H1 (cell line): ENCODE results near the gene LORICRIN. TPM values are rescaled to one million over a fixed set of nuclear protein-coding genes. Genes with fewer than 3 reads are reported as not detected.
"Not testable (repeated sequence)": the region's sequence is repeated elsewhere in the genome, so short reads cannot be mapped to it uniquely, and the experiment has no call there.

Experiments used
- CTCF ChIA-PET: fragments of 300-600 bp; sonication (Branson Sonifier 250); formaldehyde crosslinking; loops from one replicate; lab custom pipeline; 2021; ENCODE audit not compliant: partially characterized antibody; lab: Charles Lee
- POLR2A ChIA-PET: fragments of 300-600 bp; sonication (Branson Sonifier 250); formaldehyde crosslinking; loops from one replicate; lab custom pipeline; 2021; ENCODE audit warnings: inconsistent platforms; ENCODE audit not compliant: partially characterized antibody; lab: Charles Lee
- DNase-seq, 2 experiments: peaks; one replicate each; pipeline versions ENCODE4 v3.0.0 to v3.0.0-alpha.2; 2010 to 2022; ENCODE audit warnings: low spot score in 2 of 2, low read depth in 1 of 2, mixed read lengths in 1 of 2
- FAIRE-seq: peaks from 2 replicates; lab custom pipeline; 2011; peaks lifted over from hg19 to GRCh38; lab: Jason Lieb, UNC
- H2AFZ ChIP-seq: 2 replicates; pipeline ENCODE4 v1.8.1; 2012; ENCODE audit warnings: low read length, inconsistent platforms
- H2AK5ac ChIP-seq: 2 replicates; pipeline ENCODE4 v1.6.1; 2013; ENCODE audit warnings: low read depth, low read length
- H2BK120ac ChIP-seq: replicated peaks from 2 replicates; pipeline ENCODE3; 2013; ENCODE audit warnings: low read depth, low read length, inconsistent platforms
- H2BK12ac ChIP-seq: 2 replicates; pipeline ENCODE4 v1.6.1; 2013; ENCODE audit warnings: low read depth, low read length
- H2BK15ac ChIP-seq: 2 replicates; pipeline ENCODE4 v1.6.1; 2013; ENCODE audit warnings: low read length
- H2BK20ac ChIP-seq: 2 replicates; pipeline ENCODE4 v1.6.1; 2013; ENCODE audit warnings: low read length
- H2BK5ac ChIP-seq: 2 replicates; pipeline ENCODE4 v1.6.1; 2013; ENCODE audit warnings: low read depth, low read length
- H3K14ac ChIP-seq: 2 replicates; pipeline ENCODE4 v1.6.1; 2013; ENCODE audit warnings: inconsistent platforms; ENCODE audit not compliant: insufficient read length
- H3K18ac ChIP-seq: 2 replicates; pipeline ENCODE4 v1.6.1; 2013; ENCODE audit warnings: low read length; ENCODE audit errors: extremely low read depth
- H3K23ac ChIP-seq: 2 replicates; pipeline ENCODE4 v1.6.1; 2013; ENCODE audit warnings: inconsistent platforms; ENCODE audit not compliant: insufficient read length
- H3K23me2 ChIP-seq: 2 replicates; pipeline ENCODE4 v1.6.1; 2013; ENCODE audit warnings: low read depth, low read length
- H3K27ac ChIP-seq: 2 replicates; pipeline ENCODE4 v1.6.1; 2011; ENCODE audit warnings: low read depth, low read length, inconsistent platforms
- H3K27me3 ChIP-seq, 4 experiments: replicated peaks in 1 of 4; 1 replicate in 1 of 4; 2 replicates in 3 of 4; pipeline versions ENCODE4 v1.6.1 to v1.8.1; 2011 to 2013; ENCODE audit warnings: low read length in 3 of 4, mild to moderate bottlenecking in 3 of 4, inconsistent platforms in 2 of 4, mixed read lengths in 2 of 4, moderate library complexity in 1 of 4; ENCODE audit not compliant: control insufficient read depth in 3 of 4, insufficient read depth in 3 of 4; ENCODE audit errors: extremely low read depth in 1 of 4
- H3K36me3 ChIP-seq, 4 experiments: 2 replicates each; pipeline versions ENCODE4 v1.6.1 to v1.8.1; 2011 to 2013; ENCODE audit warnings: mild to moderate bottlenecking in 4 of 4, low read length in 3 of 4, moderate library complexity in 2 of 4, control low read depth in 1 of 4, inconsistent platforms in 1 of 4; ENCODE audit not compliant: insufficient read depth in 4 of 4, control insufficient read depth in 2 of 4
- H3K4ac ChIP-seq: replicated peaks from 2 replicates; pipeline ENCODE3; 2013; ENCODE audit warnings: low read length, low read depth, mixed read lengths, inconsistent platforms; ENCODE audit not compliant: insufficient read length
- H3K4me1 ChIP-seq, 4 experiments: replicated peaks in 1 of 4; 1 replicate in 1 of 4; 2 replicates in 3 of 4; pipeline versions ENCODE4 v1.6.1 to v1.8.1; 2011 to 2013; ENCODE audit warnings: low read length in 3 of 4, inconsistent platforms in 2 of 4, mixed read lengths in 1 of 4; ENCODE audit not compliant: insufficient read depth in 4 of 4, control insufficient read depth in 3 of 4
- H3K4me2 ChIP-seq, 2 experiments: 2 replicates each; pipeline versions ENCODE4 v1.6.1 to v1.8.1; 2011 to 2013; ENCODE audit warnings: low read depth in 2 of 2, low read length in 2 of 2, control low read depth in 1 of 2, inconsistent platforms in 1 of 2, mild to moderate bottlenecking in 1 of 2; ENCODE audit not compliant: insufficient read depth in 1 of 2
- H3K4me3 ChIP-seq, 4 experiments: fragments of 200-600, 300-600 bp in 1 of 4; sonication (generic), shearing (Covaris generic), sonication (Bioruptor Twin) in 1 of 4; 2 replicates each; pipeline versions ENCODE4 v1.5.1 to v1.8.1; 2011 to 2016; ENCODE audit warnings: low read length in 4 of 4, low read depth in 3 of 4, control low read depth in 2 of 4, inconsistent platforms in 2 of 4, mild to moderate bottlenecking in 2 of 4, mixed read lengths in 1 of 4, moderate library complexity in 1 of 4; ENCODE audit not compliant: insufficient read depth in 2 of 4; ENCODE audit errors: extremely low read depth in 1 of 4
- H3K56ac ChIP-seq: replicated peaks from 2 replicates; pipeline ENCODE3; 2013; ENCODE audit warnings: low read depth, mild to moderate bottlenecking, mixed read lengths, low read length, inconsistent platforms; ENCODE audit not compliant: insufficient read length
- H3K79me1 ChIP-seq: 2 replicates; pipeline ENCODE4 v1.6.1; 2013; ENCODE audit warnings: low read depth, low read length, control low read depth
- H3K79me2 ChIP-seq, 2 experiments: 2 replicates each; pipeline versions ENCODE4 v1.6.1 to v1.8.1; 2012 to 2013; ENCODE audit warnings: low read length in 2 of 2, mild to moderate bottlenecking in 2 of 2, inconsistent platforms in 1 of 2; ENCODE audit not compliant: insufficient read depth in 2 of 2, control insufficient read depth in 1 of 2
- H3K9ac ChIP-seq, 4 experiments: replicated peaks in 1 of 4; 1 replicate in 1 of 4; 2 replicates in 3 of 4; pipeline versions ENCODE4 v1.6.1 to v1.8.1; 2011 to 2013; ENCODE audit warnings: low read depth in 3 of 4, low read length in 3 of 4, control low read depth in 2 of 4, mild to moderate bottlenecking in 2 of 4, moderate library complexity in 2 of 4, inconsistent platforms in 1 of 4; ENCODE audit errors: extremely low read depth in 1 of 4
- H3K9me3 ChIP-seq, 2 experiments: 2 replicates each; pipeline versions ENCODE4 v1.6.1 to v1.8.1; 2012 to 2013; ENCODE audit warnings: mild to moderate bottlenecking in 2 of 2, moderate library complexity in 2 of 2, control low read depth in 1 of 2, inconsistent platforms in 1 of 2, low read depth in 1 of 2, low read length in 1 of 2, mixed read lengths in 1 of 2; ENCODE audit not compliant: insufficient read depth in 2 of 2
- H4K20me1 ChIP-seq, 2 experiments: replicated peaks in 1 of 2; 2 replicates each; pipeline versions ENCODE3 to v1.8.1; 2011 to 2013; ENCODE audit warnings: inconsistent platforms in 2 of 2, low read length in 2 of 2, mild to moderate bottlenecking in 1 of 2; ENCODE audit not compliant: insufficient read depth in 2 of 2, control insufficient read depth in 1 of 2
- H4K5ac ChIP-seq: 2 replicates; pipeline ENCODE4 v1.6.1; 2013; ENCODE audit warnings: low read length, low read depth, mixed read lengths, inconsistent platforms; ENCODE audit not compliant: insufficient read length
- H4K8ac ChIP-seq: 2 replicates; pipeline ENCODE4 v1.8.0; 2013; ENCODE audit warnings: mild to moderate bottlenecking, moderate library complexity, low read length, inconsistent platforms; ENCODE audit not compliant: insufficient read depth; ENCODE audit errors: extremely low read depth
- H4K91ac ChIP-seq: replicated peaks from 2 replicates; pipeline ENCODE3; 2013; ENCODE audit warnings: low read length, mixed read lengths, inconsistent platforms; ENCODE audit not compliant: insufficient read length
- RAD21 ChIP-seq, 2 experiments: IDR thresholded peaks in 1 of 2; conservative IDR thresholded peaks in 1 of 2; 2 replicates each; pipeline ENCODE4 v1.6.1; 2011; ENCODE audit warnings: low read depth in 2 of 2, low read length in 2 of 2, improper control_type of control experiment in 1 of 2, inconsistent platforms in 1 of 2, mild to moderate bottlenecking in 1 of 2, moderate library complexity in 1 of 2
- WGBS, 2 experiments: shearing (Covaris generic) in 1 of 2; methylation state at CpG; one replicate each; pipeline versions ENCODE4 v1.1.6 to v1.1.7; 2013 to 2015; ENCODE audit warnings: low lambda C conversion rate in 2 of 2, mixed read lengths in 2 of 2, inconsistent platforms in 1 of 2, low coverage in 1 of 2, missing lambda C conversion rate in 1 of 2; ENCODE audit not compliant: insufficient replicate concordance in 2 of 2, insufficient coverage in 1 of 2, insufficient read length in 1 of 2; ENCODE audit errors: extremely low coverage in 1 of 2, missing lambda C conversion rate in 1 of 2; 5-methylcytosine and 5-hydroxymethylcytosine counted together
- polyA plus RNA-seq, 7 experiments: library from polyadenylated mRNA; depleted of rRNA in 3 of 7; stranded (reverse) in 5 of 7; unstranded in 2 of 7; fragments of >200 nt in 5 of 7; fragments of 200-250 nt in 2 of 7; gene quantifications; 1 replicate in 5 of 7; 2 replicates in 1 of 7; 4 replicates in 1 of 7; pipeline versions ENCODE4 v1.2.1 to v1.2.3, GENCODE V29; 2011 to 2013; ENCODE audit warnings: missing spikeins in 2 of 7, mixed read lengths in 2 of 7
- total RNA-seq: library from RNA; stranded (reverse); fragmentation: NEBNext Ultra II Directional; extraction: Animal tissue kit (Norgen Biotek cat#: 25700); gene quantifications from 2 replicates; pipeline ENCODE4 v1.2.1, GENCODE V29; 2021
- TF ChIP-seq, protein P1 (sequence below), 3 experiments: IDR thresholded peaks; 1 replicate in 2 of 3; 2 replicates in 1 of 3; pipeline versions ENCODE4 v1.5.1 to v1.6.1; 2011; ENCODE audit warnings: low read length in 3 of 3, mild to moderate bottlenecking in 3 of 3, inconsistent platforms in 2 of 3, low read depth in 1 of 3, moderate library complexity in 1 of 3; ENCODE audit not compliant: insufficient read depth in 1 of 3; ENCODE audit errors: control extremely low read depth in 1 of 3

Gene LORICRIN
- total and polyA plus RNA-seq, 2 of the 8 experiments (the other 6 are each of a cell fraction or from before 2014, with no cell fraction given), result not detected

GRCh38 chr1:153223040-153223891 is 36.2 kb upstream of the LORICRIN start:
- H3K9ac ChIP-seq, H3K18ac ChIP-seq, H2AK5ac ChIP-seq, H3K27me3 ChIP-seq, H2BK12ac ChIP-seq, H3K23me2 ChIP-seq, H3K79me1 ChIP-seq, H4K20me1 ChIP-seq, H3K56ac ChIP-seq, H3K14ac ChIP-seq, H2BK20ac ChIP-seq, H4K91ac ChIP-seq, H4K5ac ChIP-seq, H2BK15ac ChIP-seq, H3K79me2 ChIP-seq, H3K27ac ChIP-seq, H3K4me2 ChIP-seq, H4K8ac ChIP-seq, H3K4me3 ChIP-seq, H2BK120ac ChIP-seq, H3K23ac ChIP-seq, H3K4me1 ChIP-seq, H3K9me3 ChIP-seq, H2BK5ac ChIP-seq, H2AFZ ChIP-seq, H3K36me3 ChIP-seq, POLR2A ChIA-PET, H3K4ac ChIP-seq: not testable (repeated sequence)
- FAIRE-seq (peak; percentile 100), DNase-seq (peak in 1 of 2 experiments; percentile 77)
- TF ChIP-seq, protein P1, sequence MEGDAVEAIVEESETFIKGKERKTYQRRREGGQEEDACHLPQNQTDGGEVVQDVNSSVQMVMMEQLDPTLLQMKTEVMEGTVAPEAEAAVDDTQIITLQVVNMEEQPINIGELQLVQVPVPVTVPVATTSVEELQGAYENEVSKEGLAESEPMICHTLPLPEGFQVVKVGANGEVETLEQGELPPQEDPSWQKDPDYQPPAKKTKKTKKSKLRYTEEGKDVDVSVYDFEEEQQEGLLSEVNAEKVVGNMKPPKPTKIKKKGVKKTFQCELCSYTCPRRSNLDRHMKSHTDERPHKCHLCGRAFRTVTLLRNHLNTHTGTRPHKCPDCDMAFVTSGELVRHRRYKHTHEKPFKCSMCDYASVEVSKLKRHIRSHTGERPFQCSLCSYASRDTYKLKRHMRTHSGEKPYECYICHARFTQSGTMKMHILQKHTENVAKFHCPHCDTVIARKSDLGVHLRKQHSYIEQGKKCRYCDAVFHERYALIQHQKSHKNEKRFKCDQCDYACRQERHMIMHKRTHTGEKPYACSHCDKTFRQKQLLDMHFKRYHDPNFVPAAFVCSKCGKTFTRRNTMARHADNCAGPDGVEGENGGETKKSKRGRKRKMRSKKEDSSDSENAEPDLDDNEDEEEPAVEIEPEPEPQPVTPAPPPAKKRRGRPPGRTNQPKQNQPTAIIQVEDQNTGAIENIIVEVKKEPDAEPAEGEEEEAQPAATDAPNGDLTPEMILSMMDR (IDR thresholded peaks at IDR 0.05; ENCODE audit: control extremely low read depth in 1 of 3, insufficient read depth in 1 of 3, low read depth in 1 of 3, low read length in 3 of 3), result peak; percentile 46 to 66 (median 66)
- TF ChIP-seq RAD21 (IDR thresholded peaks at IDR 0.05 in 1 of 2, conservative IDR thresholded peaks at IDR 0.05 in 1 of 2; ENCODE audit: low read depth in 2 of 2, low read length in 2 of 2), result peak; percentile 65 to 67
- CTCF ChIA-PET, result interaction anchor here (0.6 to 7.4 kb wide), 9 partner anchors 10 to 569 kb away, joined by 3 to 67 read pairs (median 5); no protein-coding TSS in a partner anchor
- WGBS, 2 experiments, result 75% methylated on average over 13 of the region's 16 CpGs; no CpG with 5 or more reads in 1 of the 2 experiments
